SH-SY5Y (cell line): ENCODE measurements around the gene RASAL2.

ENCODE experiments used
- GATA2 ChIP-seq: IDR thresholded peaks from 2 replicates; pipeline ENCODE4 v1.6.1; 2011; ENCODE audit warnings: mild to moderate bottlenecking, low read depth, low read length
- GATA3 ChIP-seq: IDR thresholded peaks from 2 replicates; pipeline ENCODE4 v1.6.1; 2011; ENCODE audit warnings: low read depth, mild to moderate bottlenecking, low read length, moderate library complexity

DNA sequence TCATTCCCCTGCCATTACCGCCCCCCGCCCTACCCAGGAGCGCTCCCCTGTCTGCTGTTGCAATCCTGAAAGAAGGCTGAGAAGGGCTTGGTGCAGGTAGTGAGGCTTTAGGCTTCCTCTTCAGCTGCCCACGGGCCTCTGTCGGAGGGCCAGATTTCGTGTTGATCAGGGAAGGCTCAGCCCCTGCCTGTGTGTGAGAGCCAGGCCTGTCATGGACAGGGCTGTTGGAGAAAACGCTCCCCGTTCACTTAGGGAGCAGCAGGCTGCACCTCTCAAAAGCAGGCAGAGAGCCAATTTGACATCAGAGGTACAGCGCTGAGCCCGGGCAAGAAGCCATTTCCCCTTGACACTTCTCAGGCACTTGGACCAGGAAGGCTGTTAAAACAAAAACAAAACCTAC lies 438.0 kb downstream of the RASAL2 start:
- TF ChIP-seq GATA3 (no peak), GATA2 (no peak)
